ENCODE measurements around the gene TENT4B.

The TENT4B gene

GRCh38 chr16:50273382-50273690, 120.2 kb downstream of the TENT4B start:
- DNase-seq = no peak

- no peak for DNase-seq
These were observed 120.8 kb downstream of the TENT4B start for GRCh38 chr16:50273888-50274325.

GRCh38 chr16:50274326-50275097, 121.4 kb downstream of the TENT4B start:
- no peak for DNase-seq

DNA sequence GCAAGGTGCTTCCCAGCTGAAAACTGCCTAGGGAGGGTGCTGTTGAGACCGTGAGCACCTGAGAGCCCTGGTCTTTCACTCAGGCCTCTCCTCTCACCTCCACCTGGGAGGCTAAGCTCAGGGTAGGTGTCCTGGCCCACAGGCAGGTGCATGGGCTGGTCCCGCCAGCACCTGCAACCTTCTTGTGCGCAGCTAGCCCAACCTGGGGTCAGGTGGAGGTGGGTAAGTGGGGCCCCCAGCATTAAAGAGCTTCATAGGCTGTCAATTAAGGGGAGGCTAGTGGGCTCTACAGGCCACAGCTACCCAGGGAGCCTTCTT, 122.0 kb downstream of the TENT4B start:
- DNase-seq = no peak

DNA sequence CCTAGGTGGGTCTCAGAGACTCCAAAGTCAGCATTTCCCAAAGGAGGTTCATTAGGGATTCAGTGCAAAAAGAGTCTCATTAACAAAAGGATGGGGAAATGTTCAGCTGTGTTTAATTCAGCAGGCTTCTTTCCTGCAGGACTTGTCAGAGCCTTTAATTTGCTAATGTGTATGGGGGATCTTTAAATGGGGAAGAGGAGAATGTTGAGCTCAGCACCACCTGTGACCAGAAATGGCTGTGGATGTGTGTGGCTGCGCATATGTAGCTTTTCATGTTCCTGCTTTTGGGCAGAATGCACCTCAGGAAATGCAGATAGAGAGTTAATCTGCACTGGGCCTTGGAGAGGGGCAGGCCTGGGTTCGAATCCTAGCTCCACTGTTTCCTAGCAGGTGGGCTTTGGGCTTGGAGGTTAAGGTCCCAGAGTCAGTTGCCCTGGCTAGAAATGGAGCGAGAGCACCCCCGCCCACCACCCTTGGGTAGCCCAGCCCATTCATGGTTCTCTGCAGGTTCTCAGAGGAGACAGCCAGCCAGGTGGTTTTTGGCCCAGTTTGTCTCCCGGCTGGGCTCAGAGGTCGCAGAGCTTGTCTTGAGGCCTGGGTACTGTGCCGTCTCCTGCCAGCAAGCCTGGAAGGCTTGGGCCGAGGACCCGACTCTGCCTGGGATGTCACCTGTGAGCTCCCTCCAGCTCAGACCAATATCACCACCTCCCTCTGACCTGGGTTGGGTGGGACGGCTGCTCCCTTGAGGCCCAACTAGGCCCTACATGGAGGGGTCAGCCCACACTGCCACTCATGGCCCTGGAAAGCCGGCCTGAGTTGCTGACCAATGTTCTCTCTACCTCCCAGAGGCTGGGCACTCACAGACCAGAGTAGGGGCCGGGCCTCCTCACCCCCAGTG, 122.6 kb downstream of the TENT4B start:
- no peak for DNase-seq

GRCh38 chr16:50276326-50276640, 123.2 kb downstream of the TENT4B start:
- no peak for DNase-seq

DNA sequence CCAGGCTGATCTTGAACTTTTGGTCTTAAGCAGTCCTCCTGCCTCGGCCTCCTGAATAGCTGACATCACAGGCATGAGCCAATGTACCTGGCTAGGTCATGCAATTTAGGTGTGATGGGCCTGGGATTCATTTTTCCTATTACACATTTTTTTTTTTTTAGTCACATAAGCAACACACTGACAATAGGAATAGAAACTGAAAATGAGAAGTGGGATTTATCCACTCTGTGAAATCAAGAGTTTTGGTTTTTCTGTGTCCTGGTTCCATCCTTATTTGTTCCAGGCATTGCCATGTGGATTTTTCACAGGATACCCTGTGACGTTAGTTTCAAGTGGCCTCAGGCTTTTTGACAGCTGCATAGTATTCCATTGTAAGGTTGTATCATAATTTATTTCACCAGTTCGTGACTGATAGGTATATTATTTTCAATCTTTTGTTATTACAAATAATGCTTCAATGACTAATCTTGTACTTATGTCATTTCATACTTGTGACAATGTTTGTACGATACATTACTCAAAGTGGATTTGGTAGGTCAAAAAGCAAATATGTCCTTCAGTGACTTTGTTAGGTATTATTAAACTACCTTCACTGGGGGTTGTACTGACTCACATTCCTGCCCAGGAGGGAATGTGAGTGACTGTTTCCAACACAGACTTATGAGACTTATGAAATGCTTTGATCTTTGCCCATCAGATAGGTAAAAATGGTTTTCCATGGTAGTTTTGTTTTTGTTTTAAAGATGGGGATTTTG, 123.9 kb downstream of the TENT4B start:
- no peak for DNase-seq

GRCh38 chr16:50278251-50278650, 125.1 kb downstream of the TENT4B start:
- no peak for DNase-seq

DNA sequence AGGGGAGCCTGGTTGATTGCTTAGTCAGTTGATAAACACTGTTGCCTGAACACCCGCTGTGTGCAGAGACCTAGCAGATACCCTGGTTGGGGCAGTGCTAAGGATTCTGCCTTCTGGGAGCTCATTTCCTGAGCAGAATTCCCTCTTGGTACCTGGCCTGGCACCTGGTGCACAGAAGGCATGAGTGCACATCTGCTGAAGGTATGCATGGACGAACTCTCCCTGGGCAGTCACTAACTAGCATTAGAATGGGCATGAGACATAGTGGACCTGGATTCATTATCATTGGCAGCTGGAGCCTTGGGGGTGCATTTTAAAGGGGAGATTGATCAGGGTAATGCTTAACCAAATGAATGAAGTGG, 126.4 kb downstream of the TENT4B start:
- no peak for DNase-seq

GRCh38 chr16:50280932-50281331, 127.8 kb downstream of the TENT4B start:
- no peak for DNase-seq

Data from NCI-H187 (cell line).